ENCODE results near the gene HLA-DPA1.
A peak's percentile ranks its signal among the peaks of the same experiment; 100 is the strongest.

Gene HLA-DPA1

DNA sequence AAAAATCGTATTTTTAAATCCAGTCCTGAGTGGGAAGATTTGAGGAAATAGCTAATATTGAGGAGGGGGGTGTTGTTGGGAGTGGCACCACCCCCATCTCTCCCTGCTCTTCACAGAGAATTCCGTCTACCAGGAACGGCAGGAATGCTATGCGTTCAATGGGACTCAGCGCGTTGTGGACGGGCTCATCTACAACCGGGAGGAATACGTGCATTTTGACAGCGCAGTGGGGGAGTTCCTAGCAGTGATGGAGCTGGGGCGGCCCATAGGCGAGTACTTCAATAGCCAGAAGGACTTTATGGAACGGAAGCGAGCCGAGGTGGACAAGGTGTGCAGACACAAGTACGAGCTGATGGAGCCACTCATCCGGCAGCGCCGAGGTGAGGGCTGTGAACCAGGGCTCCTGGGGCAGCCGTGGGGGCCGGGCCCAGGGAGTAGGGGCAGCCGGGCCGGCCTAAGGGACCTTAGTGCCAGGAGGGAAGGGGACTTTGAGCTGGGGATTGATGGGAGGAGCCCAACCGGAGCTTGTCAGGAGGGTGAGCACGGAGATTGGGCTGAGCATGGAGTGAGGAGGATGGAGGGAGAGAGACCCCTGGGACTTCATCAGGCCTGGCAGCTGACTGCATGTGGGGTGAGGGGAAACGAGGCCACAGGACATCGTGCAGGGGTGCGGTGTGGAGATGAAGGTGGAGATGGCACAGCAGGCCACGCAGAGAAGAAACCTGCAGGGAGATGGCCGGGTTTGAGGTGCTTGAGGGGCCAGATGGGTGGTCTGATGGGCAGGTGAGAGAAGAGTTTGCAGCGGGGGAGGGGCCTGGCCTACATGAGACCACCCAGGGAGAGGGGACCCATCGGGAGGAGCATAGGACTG is 43.6 kb upstream of the HLA-DPA1 start:
- H3K27me3 ChIP-seq (ENCODE audit: insufficient read depth, poor library complexity, severe bottlenecking): peaks cover 35% of the 10 kb centered on the region
- TF ChIP-seq, protein P1, sequence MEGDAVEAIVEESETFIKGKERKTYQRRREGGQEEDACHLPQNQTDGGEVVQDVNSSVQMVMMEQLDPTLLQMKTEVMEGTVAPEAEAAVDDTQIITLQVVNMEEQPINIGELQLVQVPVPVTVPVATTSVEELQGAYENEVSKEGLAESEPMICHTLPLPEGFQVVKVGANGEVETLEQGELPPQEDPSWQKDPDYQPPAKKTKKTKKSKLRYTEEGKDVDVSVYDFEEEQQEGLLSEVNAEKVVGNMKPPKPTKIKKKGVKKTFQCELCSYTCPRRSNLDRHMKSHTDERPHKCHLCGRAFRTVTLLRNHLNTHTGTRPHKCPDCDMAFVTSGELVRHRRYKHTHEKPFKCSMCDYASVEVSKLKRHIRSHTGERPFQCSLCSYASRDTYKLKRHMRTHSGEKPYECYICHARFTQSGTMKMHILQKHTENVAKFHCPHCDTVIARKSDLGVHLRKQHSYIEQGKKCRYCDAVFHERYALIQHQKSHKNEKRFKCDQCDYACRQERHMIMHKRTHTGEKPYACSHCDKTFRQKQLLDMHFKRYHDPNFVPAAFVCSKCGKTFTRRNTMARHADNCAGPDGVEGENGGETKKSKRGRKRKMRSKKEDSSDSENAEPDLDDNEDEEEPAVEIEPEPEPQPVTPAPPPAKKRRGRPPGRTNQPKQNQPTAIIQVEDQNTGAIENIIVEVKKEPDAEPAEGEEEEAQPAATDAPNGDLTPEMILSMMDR (IDR thresholded peaks at IDR 0.05; ENCODE audit: poor library complexity, severe bottlenecking): no peak

DNA sequence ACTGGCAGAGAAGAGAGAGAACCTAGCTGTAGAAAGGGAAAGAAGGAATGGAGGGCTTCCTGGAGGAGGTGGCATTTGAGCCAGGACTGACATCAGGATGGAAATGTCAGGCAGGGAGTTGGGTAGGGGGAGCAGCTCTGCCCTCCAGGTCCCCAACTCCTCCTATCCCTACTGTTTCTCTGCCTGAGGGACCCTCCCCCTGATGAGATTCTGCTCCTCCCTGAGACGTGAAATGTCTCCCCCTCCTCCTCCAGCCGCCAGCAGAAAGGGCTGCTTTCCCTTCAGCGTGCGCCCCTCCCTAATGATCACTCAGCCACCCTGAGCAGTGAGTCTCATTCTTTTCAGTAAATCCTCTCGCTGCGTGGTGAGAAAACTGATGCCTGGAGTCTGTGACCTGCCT is 43.0 kb upstream of the HLA-DPA1 start:
- H3K4me1 ChIP-seq (ENCODE audit: insufficient read depth, poor library complexity, severe bottlenecking): no peaks in the 10 kb centered on the region
- H3K36me3 ChIP-seq (ENCODE audit: low read depth): no peaks in the 10 kb centered on the region
- ATAC-seq (ENCODE audit: low read depth): no peak
- peaks cover 35% of the 10 kb centered on the region for H3K27me3 ChIP-seq (ENCODE audit: insufficient read depth, poor library complexity, severe bottlenecking)
- H3K4me3 ChIP-seq (ENCODE audit: severe bottlenecking): no peak overlapping the region
- no peak overlapping the region for H3K27ac ChIP-seq (ENCODE audit: poor library complexity, severe bottlenecking)
- H3K9me3 ChIP-seq (ENCODE audit: severe bottlenecking): no peaks in the 10 kb centered on the region
- no peak for DNase-seq (ENCODE audit: low spot score)
- TF ChIP-seq, protein P1 (IDR thresholded peaks at IDR 0.05; ENCODE audit: poor library complexity, severe bottlenecking): no peak

More for the DNA sequence above, 43.6 kb upstream of the HLA-DPA1 start:
- Histone ChIP-seq H3K4me1 (ENCODE audit: insufficient read depth, poor library complexity, severe bottlenecking) (no peaks in the 10 kb centered on the region), H3K4me3 (ENCODE audit: severe bottlenecking) (no peak overlapping the region), H3K9me3 (ENCODE audit: severe bottlenecking) (no peaks in the 10 kb centered on the region), H3K27ac (ENCODE audit: poor library complexity, severe bottlenecking) (no peak overlapping the region), H3K36me3 (ENCODE audit: low read depth) (no peaks in the 10 kb centered on the region)
- ATAC-seq (ENCODE audit: low read depth) (no peak), DNase-seq (ENCODE audit: low spot score) (no peak)

DNA sequence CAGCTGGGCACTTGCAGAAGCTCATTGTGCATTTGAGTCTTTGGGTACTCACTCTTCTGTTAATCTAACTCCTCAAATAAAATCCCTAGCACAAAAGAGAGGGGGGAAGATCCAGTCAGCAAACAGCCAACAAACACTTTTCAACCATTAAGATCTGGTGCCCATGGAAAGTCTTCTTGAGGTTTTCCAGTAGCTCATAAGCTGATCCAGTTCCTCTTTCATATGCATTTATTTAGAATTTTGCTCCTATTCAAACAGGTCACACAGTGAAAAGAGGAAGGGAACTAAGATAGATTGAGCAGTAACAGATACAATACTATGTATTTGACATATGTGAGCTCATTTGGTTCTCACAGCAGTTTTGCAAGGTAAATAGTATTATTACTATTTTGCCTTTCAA is 41.0 kb upstream of the HLA-DPA1 start:
- no peak for DNase-seq (ENCODE audit: low spot score)
- TF ChIP-seq, protein P1 (IDR thresholded peaks at IDR 0.05; ENCODE audit: poor library complexity, severe bottlenecking): no peak
- Histone ChIP-seq H3K4me1 (ENCODE audit: insufficient read depth, poor library complexity, severe bottlenecking) (no peaks in the 10 kb centered on the region), H3K27ac (ENCODE audit: poor library complexity, severe bottlenecking) (no peak overlapping the region), H3K27me3 (ENCODE audit: insufficient read depth, poor library complexity, severe bottlenecking) (peaks cover 41% of the 10 kb centered on the region), H3K4me3 (ENCODE audit: severe bottlenecking) (no peak overlapping the region), H3K9me3 (ENCODE audit: severe bottlenecking) (no peaks in the 10 kb centered on the region), H3K36me3 (ENCODE audit: low read depth) (no peaks in the 10 kb centered on the region)
- ATAC-seq (ENCODE audit: low read depth): no peak

DNA sequence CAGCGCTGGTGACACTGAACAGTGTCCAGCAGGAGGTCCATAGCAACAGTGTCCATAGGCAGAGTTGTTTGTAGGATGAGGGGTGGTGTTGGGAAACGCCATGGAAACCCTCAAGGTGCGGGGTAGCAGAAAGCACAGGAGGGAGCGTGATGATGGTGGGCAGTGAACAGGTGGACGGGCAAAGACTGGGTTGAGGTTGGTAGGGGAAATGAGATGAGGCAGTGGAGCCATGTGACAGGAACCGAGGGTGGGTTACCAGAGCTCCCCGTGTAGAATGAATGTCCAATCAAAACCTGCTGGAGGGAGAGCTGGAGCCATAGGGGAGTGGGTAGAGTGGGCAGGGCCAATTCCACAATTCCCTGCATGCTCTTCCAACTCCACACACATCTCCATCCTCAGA is 40.3 kb upstream of the HLA-DPA1 start:
- ATAC-seq (ENCODE audit: low read depth): no peak
- peaks cover 40% of the 10 kb centered on the region for H3K27me3 ChIP-seq (ENCODE audit: insufficient read depth, poor library complexity, severe bottlenecking)
- no peaks in the 10 kb centered on the region for H3K9me3 ChIP-seq (ENCODE audit: severe bottlenecking)
- H3K36me3 ChIP-seq (ENCODE audit: low read depth): no peaks in the 10 kb centered on the region
- no peaks in the 10 kb centered on the region for H3K4me1 ChIP-seq (ENCODE audit: insufficient read depth, poor library complexity, severe bottlenecking)
- no peak overlapping the region for H3K27ac ChIP-seq (ENCODE audit: poor library complexity, severe bottlenecking)
- no peak for DNase-seq (ENCODE audit: low spot score)
- no peak overlapping the region for H3K4me3 ChIP-seq (ENCODE audit: severe bottlenecking)
- TF ChIP-seq, protein P1 (IDR thresholded peaks at IDR 0.05; ENCODE audit: poor library complexity, severe bottlenecking): no peak

DNA sequence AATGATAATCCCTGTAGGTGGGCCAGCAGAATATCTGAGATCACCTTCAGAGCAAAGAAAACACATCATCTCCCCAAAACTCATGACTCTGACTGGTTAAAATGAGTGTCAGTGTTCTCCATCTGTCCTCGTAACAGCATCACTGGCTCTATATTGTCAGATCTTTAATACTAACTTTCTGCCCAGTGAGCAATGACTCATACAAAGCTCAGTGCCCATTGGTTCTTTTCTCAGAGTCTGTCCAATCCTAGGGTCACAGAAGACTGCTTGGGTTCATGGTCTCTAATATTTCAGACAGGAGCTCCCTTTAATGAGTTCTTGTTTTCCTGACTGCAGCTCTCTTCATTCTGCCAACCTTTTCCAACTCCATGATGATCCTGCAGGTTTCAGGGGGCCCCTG is 38.7 kb upstream of the HLA-DPA1 start:
- H3K36me3 ChIP-seq (ENCODE audit: low read depth): no peaks in the 10 kb centered on the region
- no peaks in the 10 kb centered on the region for H3K9me3 ChIP-seq (ENCODE audit: severe bottlenecking)
- no peaks in the 10 kb centered on the region for H3K4me1 ChIP-seq (ENCODE audit: insufficient read depth, poor library complexity, severe bottlenecking)
- TF ChIP-seq, protein P1 (IDR thresholded peaks at IDR 0.05; ENCODE audit: poor library complexity, severe bottlenecking): no peak
- no peak overlapping the region for H3K27ac ChIP-seq (ENCODE audit: poor library complexity, severe bottlenecking)
- peaks cover 35% of the 10 kb centered on the region for H3K27me3 ChIP-seq (ENCODE audit: insufficient read depth, poor library complexity, severe bottlenecking)
- peak; percentile 94 for ATAC-seq (ENCODE audit: low read depth)
- no peak overlapping the region for H3K4me3 ChIP-seq (ENCODE audit: severe bottlenecking)
- DNase-seq (ENCODE audit: low spot score): no peak
